HepG2 (cell line): ENCODE results near the gene STX4.

ENCODE experiments used
- NFYB ChIP-seq: sonication (generic); formaldehyde crosslinking; IDR thresholded peaks from 2 replicates; pipeline ENCODE4 v1.4.0; 2020; ENCODE audit warnings: missing genetic modification reagents
- POLR2A ChIP-seq, 2 experiments: IDR thresholded peaks; 2 replicates each; pipeline ENCODE4 v1.6.1; 2011; ENCODE audit warnings: low read depth in 2 of 2, low read length in 2 of 2, mild to moderate bottlenecking in 1 of 2, moderate library complexity in 1 of 2; ENCODE audit not compliant: insufficient read depth in 1 of 2
- POLR2AphosphoS5 ChIP-seq: IDR thresholded peaks from 2 replicates; pipeline ENCODE4 v1.6.1; 2012; ENCODE audit warnings: low read depth, low read length
- SP1 ChIP-seq, 2 experiments: fragments of 450-650 bp in 1 of 2; sonication (generic) in 1 of 2; formaldehyde crosslinking in 1 of 2; IDR thresholded peaks; 2 replicates each; pipeline versions ENCODE4 v1.4.0 to v1.6.1; 2016 to 2020; ENCODE audit warnings: missing genetic modification reagents in 1 of 2
- ZC3H4 ChIP-seq: sonication (generic); formaldehyde crosslinking; IDR thresholded peaks from 2 replicates; pipeline ENCODE4 v1.4.0; 2020; ENCODE audit warnings: missing genetic modification reagents, borderline replicate concordance
- ZHX1 ChIP-seq: sonication (generic); formaldehyde crosslinking; IDR thresholded peaks from 2 replicates; pipeline ENCODE4 v1.8.1; 2022; ENCODE audit warnings: low read depth, mild to moderate bottlenecking, missing genetic modification reagents
- ZNF557 ChIP-seq: sonication (generic); formaldehyde crosslinking; IDR thresholded peaks from 2 replicates; pipeline ENCODE4 v1.4.0; 2020; ENCODE audit warnings: missing genetic modification reagents
- TF ChIP-seq, protein P1 (sequence below): sonication (generic); formaldehyde crosslinking; IDR thresholded peaks from 2 replicates; pipeline ENCODE4 v1.5.0; 2020; ENCODE audit warnings: mild to moderate bottlenecking, missing genetic modification reagents
- TF ChIP-seq, protein P2 (sequence below): IDR thresholded peaks from 2 replicates; pipeline ENCODE4 v1.6.1; 2016
- TF ChIP-seq, protein P3 (sequence below): sonication (generic); formaldehyde crosslinking; IDR thresholded peaks from 2 replicates; pipeline ENCODE4 v1.4.0; 2020; ENCODE audit warnings: missing genetic modification reagents, borderline replicate concordance

DNA sequence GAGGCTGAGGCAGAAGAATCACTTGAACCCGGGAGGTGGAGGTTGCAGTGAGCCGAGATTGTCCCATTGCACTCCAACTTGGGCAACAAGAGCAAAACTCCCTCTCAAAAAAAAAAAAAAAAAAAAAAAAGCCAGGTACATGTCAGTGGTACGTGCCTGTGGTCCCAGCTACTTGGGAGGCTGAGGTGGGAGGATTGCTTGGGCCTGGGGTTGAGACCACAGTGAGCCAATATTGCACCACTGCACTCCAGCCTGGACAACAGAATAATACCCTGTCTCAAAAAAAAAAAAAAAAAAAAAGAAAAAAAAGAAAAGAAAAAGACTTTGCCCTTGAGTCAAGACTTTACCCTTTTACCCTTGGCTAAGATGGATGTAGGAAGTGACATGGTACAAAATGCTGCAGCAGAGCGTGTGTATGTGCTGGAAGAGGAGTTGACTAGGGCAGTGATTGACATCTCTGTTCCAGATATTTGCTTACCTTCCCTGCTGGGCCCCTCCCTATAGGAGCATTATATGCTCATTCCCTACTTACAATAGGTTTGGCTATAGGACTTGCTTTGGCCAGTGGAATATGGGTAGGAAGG lies 10.6 kb downstream of the STX4 start:
- TF ChIP-seq, protein P1, sequence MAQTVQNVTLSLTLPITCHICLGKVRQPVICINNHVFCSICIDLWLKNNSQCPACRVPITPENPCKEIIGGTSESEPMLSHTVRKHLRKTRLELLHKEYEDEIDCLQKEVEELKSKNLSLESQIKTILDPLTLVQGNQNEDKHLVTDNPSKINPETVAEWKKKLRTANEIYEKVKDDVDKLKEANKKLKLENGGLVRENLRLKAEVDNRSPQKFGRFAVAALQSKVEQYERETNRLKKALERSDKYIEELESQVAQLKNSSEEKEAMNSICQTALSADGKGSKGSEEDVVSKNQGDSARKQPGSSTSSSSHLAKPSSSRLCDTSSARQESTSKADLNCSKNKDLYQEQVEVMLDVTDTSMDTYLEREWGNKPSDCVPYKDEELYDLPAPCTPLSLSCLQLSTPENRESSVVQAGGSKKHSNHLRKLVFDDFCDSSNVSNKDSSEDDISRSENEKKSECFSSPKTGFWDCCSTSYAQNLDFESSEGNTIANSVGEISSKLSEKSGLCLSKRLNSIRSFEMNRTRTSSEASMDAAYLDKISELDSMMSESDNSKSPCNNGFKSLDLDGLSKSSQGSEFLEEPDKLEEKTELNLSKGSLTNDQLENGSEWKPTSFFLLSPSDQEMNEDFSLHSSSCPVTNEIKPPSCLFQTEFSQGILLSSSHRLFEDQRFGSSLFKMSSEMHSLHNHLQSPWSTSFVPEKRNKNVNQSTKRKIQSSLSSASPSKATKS (CRISPR knock-in tag), result no peak
- TF ChIP-seq POLR2AphosphoS5, result no peak
- TF ChIP-seq SP1 (IDR thresholded peaks at IDR 0.05), result no peak
- no peak for TF ChIP-seq SP1 (CRISPR knock-in tag; IDR thresholded peaks at IDR 0.05)
- TF ChIP-seq, protein P2, sequence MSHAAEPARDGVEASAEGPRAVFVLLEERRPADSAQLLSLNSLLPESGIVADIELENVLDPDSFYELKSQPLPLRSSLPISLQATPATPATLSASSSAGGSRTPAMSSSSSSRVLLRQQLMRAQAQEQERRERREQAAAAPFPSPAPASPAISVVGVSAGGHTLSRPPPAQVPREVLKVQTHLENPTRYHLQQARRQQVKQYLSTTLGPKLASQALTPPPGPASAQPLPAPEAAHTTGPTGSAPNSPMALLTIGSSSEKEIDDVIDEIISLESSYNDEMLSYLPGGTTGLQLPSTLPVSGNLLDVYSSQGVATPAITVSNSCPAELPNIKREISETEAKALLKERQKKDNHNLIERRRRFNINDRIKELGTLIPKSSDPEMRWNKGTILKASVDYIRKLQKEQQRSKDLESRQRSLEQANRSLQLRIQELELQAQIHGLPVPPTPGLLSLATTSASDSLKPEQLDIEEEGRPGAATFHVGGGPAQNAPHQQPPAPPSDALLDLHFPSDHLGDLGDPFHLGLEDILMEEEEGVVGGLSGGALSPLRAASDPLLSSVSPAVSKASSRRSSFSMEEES (CRISPR knock-in tag), result no peak
- no peak for TF ChIP-seq ZC3H4 (CRISPR knock-in tag)
- no peak for TF ChIP-seq ZNF557 (CRISPR knock-in tag)
- no peak for TF ChIP-seq ZHX1
- TF ChIP-seq NFYB (CRISPR knock-in tag), result no peak
- no peak for TF ChIP-seq POLR2A (IDR thresholded peaks at IDR 0.05; ENCODE audit: insufficient read depth in 1 of 2, low read depth in 2 of 2, low read length in 2 of 2)
- TF ChIP-seq, protein P3, sequence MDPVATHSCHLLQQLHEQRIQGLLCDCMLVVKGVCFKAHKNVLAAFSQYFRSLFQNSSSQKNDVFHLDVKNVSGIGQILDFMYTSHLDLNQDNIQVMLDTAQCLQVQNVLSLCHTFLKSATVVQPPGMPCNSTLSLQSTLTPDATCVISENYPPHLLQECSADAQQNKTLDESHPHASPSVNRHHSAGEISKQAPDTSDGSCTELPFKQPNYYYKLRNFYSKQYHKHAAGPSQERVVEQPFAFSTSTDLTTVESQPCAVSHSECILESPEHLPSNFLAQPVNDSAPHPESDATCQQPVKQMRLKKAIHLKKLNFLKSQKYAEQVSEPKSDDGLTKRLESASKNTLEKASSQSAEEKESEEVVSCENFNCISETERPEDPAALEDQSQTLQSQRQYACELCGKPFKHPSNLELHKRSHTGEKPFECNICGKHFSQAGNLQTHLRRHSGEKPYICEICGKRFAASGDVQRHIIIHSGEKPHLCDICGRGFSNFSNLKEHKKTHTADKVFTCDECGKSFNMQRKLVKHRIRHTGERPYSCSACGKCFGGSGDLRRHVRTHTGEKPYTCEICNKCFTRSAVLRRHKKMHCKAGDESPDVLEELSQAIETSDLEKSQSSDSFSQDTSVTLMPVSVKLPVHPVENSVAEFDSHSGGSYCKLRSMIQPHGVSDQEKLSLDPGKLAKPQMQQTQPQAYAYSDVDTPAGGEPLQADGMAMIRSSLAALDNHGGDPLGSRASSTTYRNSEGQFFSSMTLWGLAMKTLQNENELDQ (CRISPR knock-in tag), result no peak
